GM19238 (cell line): ENCODE results near the gene PITPNM3.
"Not testable (repeated sequence)": the region's sequence is repeated elsewhere in the genome, so short reads cannot be mapped to it uniquely, and the experiment has no call there.

Experiments used
- DNase-seq: peaks from one replicate; pipeline ENCODE4 v3.0.0; 2011; ENCODE audit warnings: low spot score; ENCODE audit not compliant: insufficient read length

The PITPNM3 gene

DNA sequence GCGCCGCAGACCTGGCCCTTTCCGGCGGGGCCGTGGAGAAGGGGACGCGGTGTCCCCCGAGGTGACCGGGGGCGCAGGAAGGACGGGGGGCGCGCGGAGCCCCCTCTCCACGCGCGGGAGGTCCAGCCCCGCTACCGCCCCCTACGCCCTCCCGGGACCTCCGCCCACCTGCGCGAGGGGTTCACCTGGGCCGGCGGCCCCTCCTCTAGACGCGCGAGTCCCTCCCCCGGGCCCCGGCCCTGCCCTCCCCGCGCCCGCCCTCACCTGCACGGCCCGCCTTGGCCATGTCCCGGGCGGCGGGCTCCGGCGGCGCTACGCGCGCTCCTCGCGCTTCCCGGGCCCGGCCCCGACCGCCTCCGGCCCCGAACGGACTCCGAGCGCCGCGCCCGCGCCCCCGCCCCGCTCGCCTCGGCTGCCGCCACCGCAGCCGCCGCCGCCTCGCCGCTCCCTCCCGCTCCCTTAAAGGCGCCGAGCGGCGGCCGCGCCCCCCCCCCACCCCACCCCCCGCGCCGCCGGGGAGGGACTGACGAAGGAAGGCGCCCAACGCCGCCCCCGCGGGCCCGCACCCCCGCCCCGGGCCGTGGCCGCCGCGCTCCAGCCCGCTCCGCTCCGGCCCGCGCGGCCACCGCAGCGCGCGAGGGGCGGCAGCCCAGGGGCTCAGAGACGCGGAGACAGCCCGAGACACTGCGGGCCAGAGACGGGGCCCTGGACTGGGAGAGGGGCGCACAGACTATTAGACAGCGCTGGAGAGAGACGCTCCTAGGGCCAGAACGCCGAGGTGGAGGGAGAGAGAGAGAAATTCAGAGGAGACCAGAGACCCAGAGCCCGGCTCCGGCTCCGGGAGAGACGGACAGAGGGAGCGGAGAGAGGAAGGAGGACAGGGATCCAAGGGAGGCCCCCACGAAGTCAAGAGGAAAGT lies at the start of gene PITPNM3:
Gene PITPNM3, minus strand, starts transcription at position 435 of the 919 bp plus-strand sequence. Its CDS starts 149 bp downstream, at position 286.
- no peak for DNase-seq

DNA sequence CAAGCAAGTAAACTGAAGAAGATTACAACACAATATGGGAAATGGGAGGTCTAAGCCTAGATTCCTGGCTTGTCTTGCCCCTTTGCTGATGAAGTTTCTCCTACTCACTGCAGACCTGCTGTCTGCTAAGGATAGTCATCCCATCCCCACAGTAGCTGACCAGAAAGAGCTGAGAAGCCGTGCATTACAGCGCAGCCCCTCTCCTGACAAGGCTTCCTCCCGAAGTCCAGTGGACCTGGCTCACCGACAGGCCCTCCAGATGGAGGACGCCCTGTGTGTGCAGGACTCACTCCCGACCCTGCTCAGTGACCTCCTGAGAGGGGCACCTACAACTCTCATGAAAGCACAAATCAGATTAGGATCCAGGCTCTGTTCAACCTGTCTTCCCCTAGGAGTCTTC lies 48.8 kb upstream of the PITPNM3 start:
- DNase-seq = no peak

DNA sequence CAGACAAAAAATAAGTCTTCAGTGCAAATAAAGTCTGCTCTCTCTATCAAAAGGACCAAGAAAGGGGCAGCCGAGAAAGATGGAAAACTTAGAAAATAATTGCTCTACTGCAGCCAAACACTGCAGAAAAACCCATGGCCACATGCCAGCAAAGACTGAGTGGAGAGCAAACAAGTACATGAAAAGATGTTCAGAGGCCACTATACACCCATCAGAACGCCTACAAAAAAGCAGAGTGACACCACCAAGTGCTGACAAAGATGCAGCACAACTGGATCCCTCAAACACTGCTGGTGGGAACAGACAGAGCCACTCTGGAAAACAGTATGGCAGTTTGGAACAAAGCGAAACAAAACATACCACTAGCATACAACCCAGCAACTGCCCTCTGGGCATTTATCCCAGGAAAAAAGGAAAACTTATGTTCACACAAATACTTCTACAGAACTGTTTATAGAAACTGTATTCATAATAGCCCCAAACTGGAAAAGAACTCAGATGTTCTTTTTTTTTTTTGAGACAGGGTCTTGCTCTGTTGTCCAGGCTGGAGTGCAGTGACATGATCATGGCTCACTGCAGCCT lies 47.5 kb upstream of the PITPNM3 start:
- no peak for DNase-seq

DNA sequence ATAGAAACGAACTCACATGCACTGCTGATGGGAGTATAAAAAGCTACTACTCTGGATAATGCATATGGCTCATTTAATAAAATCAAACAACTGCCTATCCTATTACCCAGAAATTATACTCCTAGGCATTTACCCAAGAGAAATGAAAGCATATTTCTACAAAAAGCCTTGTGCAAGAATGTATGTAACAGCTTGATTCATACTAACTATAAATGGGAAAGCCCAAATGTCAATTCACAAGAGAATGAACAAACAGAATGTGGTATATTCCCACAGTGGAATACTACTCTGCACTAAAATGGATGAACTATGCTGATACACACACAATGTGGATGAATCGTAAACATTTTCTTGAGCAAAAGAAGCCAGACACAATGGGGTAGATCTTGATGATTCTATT lies 45.8 kb upstream of the PITPNM3 start:
- DNase-seq = no peak

DNA sequence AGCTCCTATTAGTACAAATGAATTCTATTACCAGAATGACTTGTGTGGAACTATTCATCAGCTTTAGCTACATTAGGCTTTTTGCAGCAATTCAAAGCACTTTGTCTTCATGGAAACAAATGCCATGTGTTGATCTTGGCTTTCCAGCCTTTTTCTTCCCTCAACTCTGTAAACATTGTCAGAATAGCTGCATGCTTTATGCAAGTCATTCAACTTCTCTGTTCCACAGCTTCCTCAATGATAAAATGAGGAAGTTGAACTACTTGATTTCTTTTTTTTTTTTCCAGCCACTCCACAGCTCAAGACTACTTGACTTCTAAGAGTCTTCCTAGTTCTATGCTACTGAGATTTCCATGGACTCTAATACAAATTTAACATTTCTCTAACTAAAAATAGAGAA lies 43.0 kb upstream of the PITPNM3 start:
- DNase-seq = no peak

DNA sequence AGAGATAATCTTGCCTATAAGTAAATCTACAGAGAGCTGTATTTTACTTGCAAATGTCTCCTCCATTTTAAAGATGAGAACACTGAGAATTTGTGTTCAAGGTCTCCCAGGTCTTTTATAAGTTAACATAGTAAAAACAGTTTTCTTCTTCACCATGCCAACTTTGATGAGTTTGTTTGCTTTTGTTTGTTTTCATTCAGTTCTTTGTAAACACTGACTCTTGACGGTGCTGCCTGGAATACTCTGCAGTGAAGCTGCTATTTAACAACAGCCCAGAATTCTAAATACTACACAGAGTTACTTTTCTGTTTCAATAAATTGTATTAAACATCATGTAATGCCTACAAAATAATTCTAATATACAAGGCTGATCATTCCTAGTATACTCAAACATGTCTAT lies 41.4 kb upstream of the PITPNM3 start:
- DNase-seq = no peak

DNA sequence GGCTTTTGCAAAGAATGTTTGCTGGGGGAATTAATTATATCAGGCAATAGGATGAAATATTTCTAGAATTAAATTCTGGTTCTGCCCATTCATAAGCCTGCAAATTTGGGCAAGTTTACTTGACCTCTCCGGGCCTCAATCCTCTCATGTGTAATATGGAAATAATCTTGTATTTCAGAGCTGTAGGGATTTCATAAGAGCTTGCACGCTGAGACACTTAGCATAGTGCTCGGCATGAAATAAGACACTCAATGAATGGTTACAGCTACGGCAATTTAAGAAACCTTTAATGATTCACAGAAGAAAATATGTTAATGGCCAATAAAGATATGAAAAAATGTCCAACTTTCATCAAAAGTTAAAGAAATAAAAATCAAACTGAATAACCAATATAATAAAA lies 40.6 kb upstream of the PITPNM3 start:
- no peak for DNase-seq

DNA sequence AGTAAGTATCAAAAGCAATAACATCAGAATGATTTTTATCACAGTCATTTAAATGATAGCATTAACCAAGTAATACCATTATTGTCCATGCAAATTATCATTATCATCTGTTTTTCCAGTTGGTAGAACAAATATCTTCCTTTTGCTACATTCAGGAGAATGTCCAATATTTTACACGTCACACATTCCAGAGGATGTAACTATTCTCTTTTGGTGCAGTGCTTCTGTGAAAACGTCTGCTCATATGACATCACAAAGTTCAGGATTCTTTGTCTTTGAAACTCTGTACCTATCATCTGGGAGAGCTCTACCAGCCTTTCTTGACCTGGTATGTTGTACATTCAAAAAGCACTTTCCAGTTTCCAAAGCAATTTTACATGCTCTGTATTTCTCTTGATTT lies 40.2 kb upstream of the PITPNM3 start:
- no peak for DNase-seq

DNA sequence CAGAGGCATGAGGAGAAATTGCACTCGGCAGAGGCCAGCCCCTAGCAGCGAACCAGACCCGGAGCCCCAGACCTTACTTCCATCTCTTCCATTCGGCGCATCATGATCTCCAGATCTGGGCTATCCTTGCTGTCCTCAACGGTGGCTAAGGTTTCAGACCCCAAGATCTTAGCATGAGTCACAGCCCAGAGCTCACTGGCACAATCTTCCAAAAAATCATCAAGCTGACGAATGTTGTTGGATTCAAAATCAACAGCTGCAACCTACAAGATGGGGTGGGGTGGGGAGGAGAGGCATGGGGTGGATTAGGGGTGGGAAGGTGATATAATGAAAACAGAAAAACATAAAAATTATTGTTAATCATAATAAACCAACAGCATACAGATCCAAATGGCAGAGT lies 39.7 kb upstream of the PITPNM3 start:
- DNase-seq = no peak

DNA sequence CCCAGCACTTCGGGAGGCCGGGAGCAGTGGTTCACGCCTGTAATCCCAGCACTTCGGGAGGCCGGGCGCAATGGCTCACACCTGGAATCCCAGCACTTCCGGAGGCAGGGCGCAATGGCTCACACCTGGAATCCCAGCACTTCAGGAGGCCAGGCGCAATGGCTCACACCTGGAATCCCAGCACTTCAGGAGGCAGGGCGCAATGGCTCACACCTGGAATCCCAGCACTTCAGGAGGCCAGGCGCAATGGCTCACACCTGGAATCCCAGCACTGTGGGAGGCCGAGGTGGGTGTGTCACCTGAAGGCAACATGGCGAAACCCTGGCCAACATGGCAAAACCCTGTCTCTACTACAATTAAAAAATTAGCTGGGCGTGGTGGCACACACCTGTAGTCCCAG lies 37.0 kb upstream of the PITPNM3 start:
- not testable (repeated sequence) for DNase-seq

DNA sequence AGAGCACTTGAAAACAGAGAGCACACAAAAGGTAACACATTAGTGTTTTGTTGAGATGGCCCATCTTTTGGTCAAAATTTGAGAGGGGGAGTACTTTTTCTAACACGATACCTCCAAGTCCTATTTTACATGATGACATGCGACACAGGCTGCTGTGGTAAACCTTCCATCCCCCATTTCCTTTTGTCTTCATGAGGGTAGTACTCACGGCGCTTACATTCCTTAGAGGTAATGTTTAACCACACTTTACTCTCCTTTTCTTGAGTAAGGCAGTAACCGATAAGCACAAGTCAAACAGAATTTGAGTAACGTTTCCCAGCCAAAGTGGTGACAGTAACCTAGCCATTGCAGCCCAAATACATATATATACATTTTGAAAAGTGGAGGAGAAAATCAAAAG lies 35.8 kb upstream of the PITPNM3 start:
- no peak for DNase-seq

DNA sequence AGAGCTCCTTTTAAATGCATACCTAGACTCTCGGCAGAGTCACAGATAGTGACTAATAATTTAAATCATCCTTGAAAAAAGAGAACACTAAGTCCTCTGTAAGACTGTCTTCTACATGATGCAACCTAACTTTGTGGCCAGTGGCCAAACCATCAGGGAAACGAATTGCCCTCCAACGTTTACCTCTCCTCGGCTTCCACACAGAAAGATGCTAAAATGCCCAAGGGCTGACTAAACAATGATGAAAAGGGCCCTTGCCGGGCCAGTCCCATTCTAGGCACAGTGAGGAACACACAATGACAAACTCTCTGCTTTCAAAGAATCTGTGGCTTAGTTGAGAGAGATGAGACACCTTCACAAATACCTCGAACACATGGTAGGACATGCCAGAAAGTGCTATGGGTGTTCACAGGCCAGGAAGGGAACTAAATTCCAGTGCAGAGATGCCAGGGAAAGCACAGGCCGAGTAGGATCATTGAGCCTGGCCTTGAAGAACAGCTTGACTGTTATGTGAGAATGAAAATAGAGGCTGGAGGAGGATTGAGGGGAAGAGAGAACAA lies 35.3 kb upstream of the PITPNM3 start:
- DNase-seq = no peak

DNA sequence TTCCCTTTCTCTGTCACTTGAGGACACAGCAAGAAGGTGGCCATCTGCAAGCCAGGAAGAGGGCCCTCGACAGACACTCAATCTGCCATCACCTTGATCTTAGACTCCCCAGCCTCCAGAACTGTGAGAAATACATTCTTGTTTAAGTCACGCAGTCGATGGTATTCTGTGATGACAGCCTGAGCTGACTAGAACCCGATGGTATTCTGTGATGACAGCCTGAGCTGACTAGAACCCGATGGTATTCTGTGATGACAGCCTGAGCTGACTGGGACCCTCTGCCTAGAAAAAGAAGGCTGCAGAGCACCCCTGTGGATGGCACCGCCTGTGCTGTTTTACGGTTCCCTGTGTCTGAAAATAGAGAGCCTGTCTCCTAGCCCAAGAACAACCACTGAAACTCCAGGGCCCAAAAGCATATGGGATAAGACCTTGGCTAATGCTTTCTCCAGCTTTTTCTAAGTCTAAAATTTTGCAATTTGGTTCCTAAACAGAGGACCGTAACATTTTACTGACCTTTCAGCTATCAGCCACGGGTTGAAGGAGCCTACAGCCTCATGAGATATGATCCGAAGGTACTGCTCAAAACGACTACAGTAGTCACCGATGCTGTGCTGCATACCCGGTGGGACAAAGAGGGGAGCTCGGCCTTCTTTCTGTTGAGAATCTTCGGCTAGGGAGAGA lies 33.1 kb upstream of the PITPNM3 start:
- DNase-seq = no peak

DNA sequence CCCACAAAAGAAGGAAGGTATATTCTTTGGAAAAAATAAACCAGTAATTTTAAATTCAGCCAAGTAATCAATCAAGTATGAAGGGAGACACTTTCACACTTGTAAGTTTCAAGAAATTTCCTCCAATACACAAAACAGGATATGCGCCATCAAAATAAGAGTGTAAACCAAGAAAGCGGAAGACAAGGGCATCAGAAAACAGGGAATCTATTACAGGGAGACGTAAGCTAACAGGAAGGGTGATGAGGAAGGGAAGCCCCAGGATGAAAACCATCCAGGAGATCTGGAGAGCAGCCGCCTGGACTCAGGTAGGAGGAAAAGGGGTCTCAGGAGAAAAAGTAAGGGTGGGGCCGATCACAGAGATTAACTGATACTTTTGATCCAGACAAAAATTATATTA lies 31.8 kb upstream of the PITPNM3 start:
- DNase-seq = no peak

DNA sequence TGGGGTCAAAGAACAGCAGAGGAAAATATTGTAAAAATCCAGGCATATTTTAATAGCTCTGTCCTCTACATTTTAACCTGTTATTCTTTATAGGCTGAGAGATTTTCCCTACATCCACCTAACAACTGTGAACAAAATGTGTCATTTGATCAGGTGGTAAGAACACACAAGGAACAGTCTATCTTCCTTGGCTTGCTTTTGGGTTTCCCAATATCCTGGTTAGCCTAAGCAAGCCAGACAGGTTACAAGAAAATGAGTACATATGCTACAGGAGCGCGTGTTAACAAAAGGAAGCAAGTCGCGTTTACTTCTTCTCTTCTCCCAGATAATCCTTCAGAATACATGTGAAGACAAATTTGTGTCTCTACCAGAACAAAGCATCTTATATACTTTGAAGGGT lies 31.0 kb upstream of the PITPNM3 start:
- DNase-seq = no peak

DNA sequence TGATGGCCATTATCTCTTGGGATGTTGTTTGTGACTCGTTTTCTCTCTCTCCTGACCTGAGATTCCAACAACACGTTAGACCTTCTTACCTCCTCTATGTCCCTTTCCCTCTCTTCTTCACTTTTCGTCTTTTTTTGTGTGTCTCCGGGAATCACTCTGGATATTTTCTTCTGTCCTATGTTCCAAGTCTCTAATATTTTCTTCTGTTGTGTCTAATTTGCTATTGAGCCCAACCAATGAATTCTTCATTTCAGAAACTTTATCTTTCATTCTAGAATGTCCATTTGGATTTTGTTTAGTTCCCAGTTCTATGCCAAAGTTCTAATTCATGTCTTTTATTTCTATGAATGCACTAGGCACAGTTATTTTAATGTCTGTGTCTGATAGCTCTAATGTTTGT lies 27.1 kb upstream of the PITPNM3 start:
- no peak for DNase-seq

DNA sequence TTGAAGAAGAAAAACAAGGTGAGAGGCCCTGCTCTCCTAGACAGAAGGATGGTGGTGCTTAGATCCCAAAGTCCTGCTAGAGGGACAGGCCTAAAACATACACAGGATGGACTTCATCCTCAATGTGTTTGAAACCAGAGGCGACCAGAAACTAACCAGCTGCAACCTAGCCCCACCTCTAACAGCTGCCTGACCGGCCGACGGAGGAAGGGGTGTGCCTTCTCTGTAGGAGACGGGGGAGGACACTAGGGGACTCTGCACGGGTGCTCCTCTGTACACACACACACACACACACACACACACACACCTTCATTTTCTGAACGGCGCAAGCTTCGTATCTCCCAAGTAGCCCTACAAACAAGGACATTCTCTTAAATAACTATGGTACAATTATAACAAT lies 24.3 kb upstream of the PITPNM3 start:
- no peak for DNase-seq

DNA sequence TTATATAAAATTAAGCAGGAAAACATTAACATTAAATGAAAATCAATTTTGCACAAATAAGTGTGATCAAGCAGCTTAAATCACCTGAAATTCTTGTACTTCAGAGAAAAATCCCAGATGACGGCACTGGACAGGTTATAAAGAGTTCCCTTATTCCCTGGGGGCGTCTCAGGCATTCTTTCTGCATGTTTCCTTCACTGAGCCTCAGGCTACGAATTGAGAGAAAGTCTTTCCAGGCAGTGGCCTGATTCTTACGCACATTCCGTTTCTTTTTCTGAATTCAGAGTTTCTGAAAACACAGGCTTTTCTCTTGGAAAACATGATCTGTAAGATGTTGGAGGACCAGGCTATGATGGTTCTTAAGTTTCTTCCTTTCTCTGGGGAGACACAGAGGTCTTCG lies 22.1 kb upstream of the PITPNM3 start:
- DNase-seq = no peak

DNA sequence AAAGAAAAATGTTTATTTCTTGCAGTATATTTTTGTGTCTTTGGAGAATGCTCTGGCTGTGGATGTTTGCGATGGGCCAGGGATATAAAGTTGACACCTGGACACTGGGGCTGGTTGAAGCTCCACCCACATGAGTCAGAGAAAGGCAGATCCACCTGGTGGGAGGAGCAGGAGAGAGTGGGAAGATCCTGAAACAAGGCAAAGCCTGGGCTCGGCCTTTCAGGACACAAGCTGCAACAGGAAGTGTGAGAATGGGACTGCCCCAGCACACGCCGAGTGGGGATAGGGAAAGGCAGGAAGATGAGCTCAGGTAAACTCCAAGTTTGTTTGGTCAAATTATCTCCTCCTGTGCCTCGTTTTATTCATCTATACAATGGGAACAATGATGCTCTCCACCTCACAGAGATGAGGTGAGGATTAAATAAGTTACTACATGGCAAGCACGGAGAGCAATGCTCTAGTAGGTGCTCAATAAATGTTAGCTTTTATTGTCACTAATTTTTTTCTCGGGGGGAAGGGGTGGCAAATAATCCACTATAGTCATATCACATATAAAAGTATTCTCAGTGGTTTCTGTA lies 21.4 kb upstream of the PITPNM3 start:
- no peak for DNase-seq

DNA sequence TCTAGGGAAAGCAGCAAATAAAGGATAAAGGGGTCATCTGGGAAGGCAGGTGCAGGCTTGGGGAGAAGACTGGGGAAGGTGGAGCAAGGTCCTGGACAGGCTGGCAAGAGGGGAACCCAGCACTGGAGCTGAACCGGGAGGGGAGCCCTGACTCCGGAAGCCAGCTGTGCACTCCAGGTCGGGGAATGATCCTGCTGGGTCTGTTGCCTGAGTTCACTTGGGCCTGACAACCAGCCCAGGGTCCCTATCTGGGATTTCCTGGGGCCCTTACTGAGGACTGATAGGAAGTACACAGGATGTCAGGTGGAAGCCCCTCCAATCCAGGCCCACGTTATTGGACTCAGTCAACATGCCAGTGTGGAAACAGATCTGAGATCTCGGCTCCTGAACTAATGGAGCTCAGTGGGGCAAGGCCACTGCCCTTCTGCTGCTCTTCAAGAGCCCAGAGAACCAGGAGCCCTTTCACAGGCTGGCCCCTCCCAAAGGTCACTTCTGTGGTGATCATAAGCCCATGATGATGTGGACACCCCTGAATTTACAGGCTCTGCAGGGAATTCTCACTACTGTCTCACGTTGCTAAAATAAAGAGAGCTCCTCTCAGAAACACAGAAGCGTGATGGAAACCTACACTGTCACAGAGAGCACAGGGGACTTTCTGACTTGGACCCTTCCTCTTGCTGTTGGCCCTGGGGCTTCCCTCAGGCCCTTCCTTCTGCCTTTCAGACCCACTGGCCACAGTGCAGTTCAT lies 19.9 kb upstream of the PITPNM3 start:
- no peak for DNase-seq

DNA sequence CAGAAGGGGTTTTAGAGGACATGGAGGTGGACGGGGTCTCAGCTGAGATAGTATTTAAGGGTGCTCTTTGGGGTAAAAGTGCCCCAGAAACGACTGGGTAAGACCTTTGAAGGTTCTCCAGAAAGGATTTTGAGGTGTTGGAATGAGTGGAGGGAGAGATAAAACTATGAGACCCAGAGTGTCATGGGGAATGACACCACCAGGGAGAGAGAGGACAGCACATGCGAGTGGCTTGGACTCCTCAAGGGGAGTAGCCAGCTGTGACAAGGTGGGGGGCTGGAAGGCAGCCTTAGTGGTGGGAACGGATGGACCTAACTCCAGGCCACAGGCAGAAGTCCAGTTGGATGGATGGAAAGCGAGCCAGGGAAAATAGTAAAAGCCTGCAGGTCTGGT lies 19.2 kb upstream of the PITPNM3 start:
- no peak for DNase-seq
